HCT116 (cell line): ENCODE measurements around the gene MDM2. TPM values are rescaled to one million over a fixed set of nuclear protein-coding genes. Genes with fewer than 3 reads are reported as not detected.

Experiments used
- ATAC-seq: fragments of 200-7000 bp; cut with Tn5 transposase; 2 replicates; pipeline ENCODE4 v1.9.1; 2020; ENCODE audit warnings: mild to moderate bottlenecking, moderate library complexity
- BruUV-seq: library from RNA; stranded (reverse); fragments of 400-500 nt; replicated peaks from 2 replicates; lab custom pipeline; 2021; lab: Mats Ljungman, UMichigan
- CTCF ChIA-PET: fragments of 300-600 bp; sonication (Branson Sonifier 250); formaldehyde crosslinking; loops from one replicate; lab custom pipeline; 2021; ENCODE audit warnings: antibody characterized with exemption; lab: Charles Lee
- POLR2A ChIA-PET: fragments of 300-600, 350-600 bp; sonication (Branson Sonifier 250); formaldehyde crosslinking; loops from one replicate; lab custom pipeline; 2021; ENCODE audit warnings: antibody characterized with exemption; lab: Charles Lee
- RAD21 ChIA-PET, 2 experiments: fragments of 300-600 bp; sonication (Branson Sonifier 250); formaldehyde crosslinking; loops; one replicate each; lab custom pipeline; 2023; ENCODE audit warnings: low total read pairs in 2 of 2; ENCODE audit not compliant: uncharacterized antibody in 2 of 2, unreplicated experiment in 2 of 2, low non-redundant PET in 1 of 2; lab: Charles Lee
- DNase-seq: peaks from one replicate; pipeline ENCODE4 v3.0.0-alpha.2; 2010; ENCODE audit warnings: low read depth, low spot score
- H2AFZ ChIP-seq: fragments of 200-600 bp; shearing (Covaris generic), sonication (generic); 2 replicates; pipeline ENCODE4 v1.6.1; 2017; ENCODE audit warnings: low read depth, mixed run types, mixed read lengths, antibody characterized with exemption, low read length; ENCODE audit not compliant: poor library complexity, severe bottlenecking
- H3K27ac ChIP-seq: 2 replicates; pipeline ENCODE4 v1.5.1; 2012; ENCODE audit warnings: low read depth, low read length
- H3K27me3 ChIP-seq: fragments of 200-600 bp; sonication (generic); 2 replicates; pipeline ENCODE4 v1.6.1; 2016; ENCODE audit warnings: mixed run types, low read length, mixed read lengths; ENCODE audit not compliant: insufficient read depth
- H3K36me3 ChIP-seq, 2 experiments: fragments of 200-500 bp in 1 of 2; fragments of 200-600 bp in 1 of 2; sonication (Bioruptor generic) in 1 of 2; sonication (generic) in 1 of 2; 2 replicates each; pipeline versions ENCODE4 v1.5.1 to v1.6.1; 2014 to 2016; ENCODE audit warnings: low read length in 2 of 2, inconsistent platforms in 1 of 2, mixed read lengths in 1 of 2, mixed run types in 1 of 2; ENCODE audit not compliant: insufficient read depth in 2 of 2, control insufficient read depth in 1 of 2
- H3K4me1 ChIP-seq, 2 experiments: fragments of 200-600 bp in 1 of 2; sonication (generic) in 1 of 2; 2 replicates each; pipeline versions ENCODE4 v1.5.1 to v1.6.1; 2012 to 2017; ENCODE audit warnings: low read length in 2 of 2, inconsistent platforms in 1 of 2, mild to moderate bottlenecking in 1 of 2, mixed read lengths in 1 of 2, mixed run types in 1 of 2, moderate library complexity in 1 of 2; ENCODE audit not compliant: insufficient read depth in 2 of 2, control insufficient read depth in 1 of 2
- H3K4me2 ChIP-seq: fragments of 200-600 bp; sonication (generic); 2 replicates; pipeline ENCODE4 v1.6.1; 2017; ENCODE audit warnings: mixed run types, low read length, mixed read lengths
- H3K4me3 ChIP-seq, 2 experiments: fragments of 200-600 bp in 1 of 2; sonication (generic) in 1 of 2; replicated peaks in 1 of 2; 2 replicates each; pipeline ENCODE4 v1.5.1; 2011 to 2016; ENCODE audit warnings: low read length in 2 of 2, control low read depth in 1 of 2, low read depth in 1 of 2, mild to moderate bottlenecking in 1 of 2, mixed read lengths in 1 of 2, mixed run types in 1 of 2
- H3K79me2 ChIP-seq: fragments of 200-600 bp; sonication (generic); 2 replicates; pipeline ENCODE4 v1.6.1; 2017; ENCODE audit warnings: mild to moderate bottlenecking, mixed run types, low read length, moderate library complexity, mixed read lengths; ENCODE audit not compliant: insufficient read depth
- H3K9ac ChIP-seq: fragments of 200-600 bp; sonication (generic); 2 replicates; pipeline ENCODE4 v1.6.1; 2016; ENCODE audit warnings: low read length, mixed read lengths
- H3K9me2 ChIP-seq: fragments of 200-600 bp; sonication (generic), shearing (Covaris generic); 2 replicates; pipeline ENCODE4 v1.6.1; 2017; ENCODE audit warnings: mixed run types, mild to moderate bottlenecking, moderate library complexity; ENCODE audit not compliant: insufficient read depth
- H3K9me3 ChIP-seq, 2 experiments: fragments of 200-500 bp in 1 of 2; fragments of 200-600 bp in 1 of 2; sonication (Bioruptor generic) in 1 of 2; sonication (generic) in 1 of 2; 2 replicates each; pipeline ENCODE4 v1.6.1; 2014 to 2017; ENCODE audit warnings: low read length in 2 of 2, mixed read lengths in 2 of 2, inconsistent platforms in 1 of 2, low read depth in 1 of 2, mild to moderate bottlenecking in 1 of 2, mixed run types in 1 of 2, moderate library complexity in 1 of 2; ENCODE audit not compliant: control insufficient read depth in 1 of 2, insufficient read depth in 1 of 2
- H4K20me1 ChIP-seq: fragments of 200-600 bp; sonication (generic), shearing (Covaris generic); 2 replicates; pipeline ENCODE4 v1.6.1; 2017; ENCODE audit warnings: mixed run types, mild to moderate bottlenecking, moderate library complexity; ENCODE audit not compliant: insufficient read depth
- CBX3 ChIP-seq: IDR thresholded peaks from 2 replicates; pipeline ENCODE4 v1.6.1; 2012; ENCODE audit warnings: low read depth
- CEBPB ChIP-seq: IDR thresholded peaks from 2 replicates; pipeline ENCODE4 v1.6.1; 2012; ENCODE audit warnings: low read depth
- EGR1 ChIP-seq: IDR thresholded peaks from 2 replicates; pipeline ENCODE4 v1.6.1; 2012; ENCODE audit warnings: low read depth
- ELF1 ChIP-seq: IDR thresholded peaks from 2 replicates; pipeline ENCODE4 v1.6.1; 2012; ENCODE audit warnings: low read depth, borderline replicate concordance
- EZH2 ChIP-seq: fragments of 200-600 bp; sonication (generic); IDR thresholded peaks from 2 replicates; pipeline ENCODE4 v1.6.1; 2017; ENCODE audit warnings: antibody characterized with exemption, mixed run types
- EZH2phosphoT487 ChIP-seq: fragments of 200-600 bp; IDR thresholded peaks from 2 replicates; pipeline ENCODE4 v1.6.1; 2018; ENCODE audit warnings: antibody characterized with exemption, borderline replicate concordance
- FOSL1 ChIP-seq: IDR thresholded peaks from 2 replicates; pipeline ENCODE4 v1.6.1; 2012; ENCODE audit warnings: low read depth
- JUND ChIP-seq: IDR thresholded peaks from 2 replicates; pipeline ENCODE4 v1.6.1; 2012
- MAX ChIP-seq: IDR thresholded peaks from 2 replicates; pipeline ENCODE4 v1.6.1; 2012
- POLR2A ChIP-seq: IDR thresholded peaks from 2 replicates; pipeline ENCODE4 v1.7.0; 2011; ENCODE audit warnings: borderline replicate concordance; ENCODE audit not compliant: insufficient read depth, insufficient read length; ENCODE audit errors: extremely low read depth
- POLR2AphosphoS5 ChIP-seq: IDR thresholded peaks from 2 replicates; pipeline ENCODE4 v1.6.1; 2011; ENCODE audit warnings: mild to moderate bottlenecking, low read depth, low read length, moderate library complexity
- SRF ChIP-seq: IDR thresholded peaks from 2 replicates; pipeline ENCODE4 v1.6.1; 2012; ENCODE audit warnings: low read depth
- TCF7L2 ChIP-seq: IDR thresholded peaks from 2 replicates; pipeline ENCODE4 v1.7.0; 2011; ENCODE audit warnings: borderline replicate concordance, inconsistent platforms; ENCODE audit not compliant: insufficient read depth, insufficient read length; ENCODE audit errors: extremely low read depth
- YY1 ChIP-seq: IDR thresholded peaks from 2 replicates; pipeline ENCODE4 v1.6.1; 2011; ENCODE audit warnings: low read length, low read depth, moderate library complexity, mild to moderate bottlenecking; ENCODE audit not compliant: insufficient replicate concordance; ENCODE audit errors: extremely low read depth
- ZFX ChIP-seq: fragments of 450-650 bp; IDR thresholded peaks from 2 replicates; pipeline ENCODE4 v1.6.1; 2017
- ZNF274 ChIP-seq: fragments of 200-500 bp; sonication (Bioruptor generic); IDR thresholded peaks from 2 replicates; pipeline ENCODE4 v1.6.1; 2014; ENCODE audit warnings: mild to moderate bottlenecking, low read depth, low read length, inconsistent platforms
- intact Hi-C: fragments of 100-400 bp; cut with micrococcal nuclease; formaldehyde crosslinking; loops from 2 replicates; pipeline ENCODE4 v1.10.0; 2022
- total RNA-seq: library from RNA; stranded (reverse); gene quantifications from one replicate; pipeline ENCODE4 v1.2.1, GENCODE V29; 2021; ENCODE audit not compliant: unreplicated experiment
- TF ChIP-seq, protein P1 (sequence below): IDR thresholded peaks from 2 replicates; pipeline ENCODE4 v1.6.1; 2011; ENCODE audit warnings: mild to moderate bottlenecking, low read length, moderate library complexity; ENCODE audit not compliant: insufficient replicate concordance; ENCODE audit errors: extremely low read depth
- TF ChIP-seq, protein P2 (sequence below), 3 experiments: fragments of 200-600 bp in 1 of 3; sonication (generic) in 1 of 3; IDR thresholded peaks in 2 of 3; conservative IDR thresholded peaks in 1 of 3; 2 replicates each; pipeline ENCODE4 v1.5.1; 2012 to 2017; ENCODE audit warnings: low read depth in 2 of 3, low read length in 2 of 3, antibody characterized with exemption in 1 of 3, borderline replicate concordance in 1 of 3, control low read depth in 1 of 3, mild to moderate bottlenecking in 1 of 3, mixed read lengths in 1 of 3, mixed run types in 1 of 3, moderate library complexity in 1 of 3; ENCODE audit not compliant: insufficient read depth in 1 of 3
- TF ChIP-seq, protein P3 (sequence below): IDR thresholded peaks from 2 replicates; pipeline ENCODE4 v1.6.1; 2012

The MDM2 gene
- total RNA-seq, 1 experiment from 2014 or later: 170 TPM

GRCh38 chr12:68854554-68854953 lies 46.6 kb downstream of the MDM2 start:
- H2AFZ ChIP-seq: no peak overlapping the region
- no peaks in the 10 kb centered on the region for H3K9me2 ChIP-seq
- H3K9ac ChIP-seq: no peak overlapping the region
- H3K36me3 ChIP-seq: no peaks in the 10 kb centered on the region
- TF ChIP-seq FOSL1: no peak
- TF ChIP-seq SRF: no peak
- TF ChIP-seq POLR2A: no peak
- TF ChIP-seq, protein P1, sequence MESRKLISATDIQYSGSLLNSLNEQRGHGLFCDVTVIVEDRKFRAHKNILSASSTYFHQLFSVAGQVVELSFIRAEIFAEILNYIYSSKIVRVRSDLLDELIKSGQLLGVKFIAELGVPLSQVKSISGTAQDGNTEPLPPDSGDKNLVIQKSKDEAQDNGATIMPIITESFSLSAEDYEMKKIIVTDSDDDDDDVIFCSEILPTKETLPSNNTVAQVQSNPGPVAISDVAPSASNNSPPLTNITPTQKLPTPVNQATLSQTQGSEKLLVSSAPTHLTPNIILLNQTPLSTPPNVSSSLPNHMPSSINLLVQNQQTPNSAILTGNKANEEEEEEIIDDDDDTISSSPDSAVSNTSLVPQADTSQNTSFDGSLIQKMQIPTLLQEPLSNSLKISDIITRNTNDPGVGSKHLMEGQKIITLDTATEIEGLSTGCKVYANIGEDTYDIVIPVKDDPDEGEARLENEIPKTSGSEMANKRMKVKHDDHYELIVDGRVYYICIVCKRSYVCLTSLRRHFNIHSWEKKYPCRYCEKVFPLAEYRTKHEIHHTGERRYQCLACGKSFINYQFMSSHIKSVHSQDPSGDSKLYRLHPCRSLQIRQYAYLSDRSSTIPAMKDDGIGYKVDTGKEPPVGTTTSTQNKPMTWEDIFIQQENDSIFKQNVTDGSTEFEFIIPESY: no peak
- no peak for TF ChIP-seq EGR1
- no peak for TF ChIP-seq TCF7L2
- H4K20me1 ChIP-seq: no peaks in the 10 kb centered on the region
- H3K4me1 ChIP-seq: no peaks in the 10 kb centered on the region
- no TSS peak for BruUV-seq
- no peaks in the 10 kb centered on the region for H3K27me3 ChIP-seq
- ChIA-PET CTCF (no interaction called here), POLR2A (no interaction called here), RAD21 (no interaction called here)
- H3K9me3 ChIP-seq: no peaks in the 10 kb centered on the region
- DNase-seq: no peak
- H3K4me2 ChIP-seq: no peak overlapping the region
- H3K79me2 ChIP-seq: no peaks in the 10 kb centered on the region
- no peak overlapping the region for H3K4me3 ChIP-seq
- H3K27ac ChIP-seq: no peak overlapping the region
- ATAC-seq: no peak
- intact Hi-C loops: no loop called here

DNA sequence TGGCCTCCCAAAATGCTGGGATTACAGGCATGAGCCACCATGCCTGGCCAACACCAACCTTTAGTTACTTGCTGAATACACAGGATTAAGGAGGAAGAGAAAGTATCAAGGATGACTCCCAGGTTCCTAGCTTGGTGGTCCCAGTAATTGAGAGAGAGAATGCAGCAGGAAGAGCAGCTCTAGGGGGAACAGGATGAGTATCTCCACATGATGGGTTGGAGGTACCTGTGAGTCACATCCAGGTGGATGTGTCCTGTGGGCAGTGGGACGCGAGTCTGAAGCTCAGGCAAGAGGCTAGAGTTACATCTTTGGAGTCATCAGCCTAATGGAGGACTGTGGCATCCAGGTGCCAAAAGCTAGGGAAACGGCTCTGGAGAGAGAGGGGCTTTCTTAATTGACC lies 47.1 kb downstream of the MDM2 start:
- Histone ChIP-seq H3K4me1 (no peaks in the 10 kb centered on the region), H3K27ac (no peak overlapping the region), H3K79me2 (no peaks in the 10 kb centered on the region), H3K9ac (no peak overlapping the region), H3K9me3 (no peaks in the 10 kb centered on the region), H3K36me3 (no peaks in the 10 kb centered on the region), H2AFZ (no peak overlapping the region), H3K27me3 (no peaks in the 10 kb centered on the region), H3K4me2 (no peak overlapping the region), H4K20me1 (no peaks in the 10 kb centered on the region), H3K4me3 (no peak overlapping the region), H3K9me2 (no peaks in the 10 kb centered on the region)
- BruUV-seq: no TSS peak
- no peak for DNase-seq
- ChIA-PET RAD21 (no interaction called here), CTCF (no interaction called here), POLR2A (no interaction called here)
- no peak for ATAC-seq
- intact Hi-C loops: no loop called here
- TF ChIP-seq EZH2: no peak
- no peak for TF ChIP-seq SRF
- TF ChIP-seq ZFX: no peak
- no peak for TF ChIP-seq POLR2AphosphoS5
- TF ChIP-seq CBX3: no peak
- no peak for TF ChIP-seq YY1
- no peak for TF ChIP-seq JUND
- no peak for TF ChIP-seq EZH2phosphoT487
- TF ChIP-seq, protein P2, sequence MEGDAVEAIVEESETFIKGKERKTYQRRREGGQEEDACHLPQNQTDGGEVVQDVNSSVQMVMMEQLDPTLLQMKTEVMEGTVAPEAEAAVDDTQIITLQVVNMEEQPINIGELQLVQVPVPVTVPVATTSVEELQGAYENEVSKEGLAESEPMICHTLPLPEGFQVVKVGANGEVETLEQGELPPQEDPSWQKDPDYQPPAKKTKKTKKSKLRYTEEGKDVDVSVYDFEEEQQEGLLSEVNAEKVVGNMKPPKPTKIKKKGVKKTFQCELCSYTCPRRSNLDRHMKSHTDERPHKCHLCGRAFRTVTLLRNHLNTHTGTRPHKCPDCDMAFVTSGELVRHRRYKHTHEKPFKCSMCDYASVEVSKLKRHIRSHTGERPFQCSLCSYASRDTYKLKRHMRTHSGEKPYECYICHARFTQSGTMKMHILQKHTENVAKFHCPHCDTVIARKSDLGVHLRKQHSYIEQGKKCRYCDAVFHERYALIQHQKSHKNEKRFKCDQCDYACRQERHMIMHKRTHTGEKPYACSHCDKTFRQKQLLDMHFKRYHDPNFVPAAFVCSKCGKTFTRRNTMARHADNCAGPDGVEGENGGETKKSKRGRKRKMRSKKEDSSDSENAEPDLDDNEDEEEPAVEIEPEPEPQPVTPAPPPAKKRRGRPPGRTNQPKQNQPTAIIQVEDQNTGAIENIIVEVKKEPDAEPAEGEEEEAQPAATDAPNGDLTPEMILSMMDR (IDR thresholded peaks at IDR 0.05 in 2 of 3, conservative IDR thresholded peaks at IDR 0.05 in 1 of 3; ENCODE audit: borderline replicate concordance in 1 of 3, insufficient read depth in 1 of 3, low read depth in 2 of 3, low read length in 2 of 3): no peak
- TF ChIP-seq CEBPB: no peak
- no peak for TF ChIP-seq ELF1
- no peak for TF ChIP-seq ZNF274
- TF ChIP-seq, protein P3, sequence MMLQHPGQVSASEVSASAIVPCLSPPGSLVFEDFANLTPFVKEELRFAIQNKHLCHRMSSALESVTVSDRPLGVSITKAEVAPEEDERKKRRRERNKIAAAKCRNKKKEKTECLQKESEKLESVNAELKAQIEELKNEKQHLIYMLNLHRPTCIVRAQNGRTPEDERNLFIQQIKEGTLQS: no peak
- no peak for TF ChIP-seq MAX
- TF ChIP-seq POLR2A: no peak
